ENCODE measurements around the gene C11orf54.
A peak's percentile ranks its signal among the peaks of the same experiment; 100 is the strongest.
"Not testable (repeated sequence)": the region's sequence is repeated elsewhere in the genome, so short reads cannot be mapped to it uniquely, and the experiment has no call there.

The C11orf54 gene

GRCh38 chr11:93741882-93742226, 382 bp downstream of the C11orf54 start:
- Histone ChIP-seq H3K4me1 (ENCODE audit: insufficient read depth, low read length, severe bottlenecking) (peaks cover 50% of the 10 kb centered on the region), H4K20me1 (ENCODE audit: insufficient read depth, low read length) (peaks cover 3% of the 10 kb centered on the region; the same call in 1 of the 2 replicates), H3K27ac (ENCODE audit: low read depth, low read length, poor library complexity, severe bottlenecking) (peak overlapping the region; percentile 82), H3K4me3 (ENCODE audit: low read depth, low read length, poor library complexity, severe bottlenecking) (peak overlapping the region; percentile 83), H3K9me2 (ENCODE audit: low read depth, low read length) (no peaks in the 10 kb centered on the region), H3K79me2 (ENCODE audit: insufficient read depth, low read length) (peaks cover 55% of the 10 kb centered on the region), H3K36me3 (ENCODE audit: insufficient read depth, low read length) (peaks cover 48% of the 10 kb centered on the region), H3K27me3 (ENCODE audit: insufficient read depth, low read length) (no peaks in the 10 kb centered on the region), H2AFZ (ENCODE audit: low read length) (0 out of 2 replicates have a peak overlapping the region, but pooled peaks have one; percentile 9), H3K4me2 (ENCODE audit: low read length) (peak overlapping the region; percentile 67), H3F3A (ENCODE audit: insufficient read depth, low read length) (no peaks in the 10 kb centered on the region), H3K9me3 (ENCODE audit: low read length) (no peaks in the 10 kb centered on the region), H3K9ac (ENCODE audit: low read length) (peak overlapping the region; percentile 93)
- TF ChIP-seq CTCF (IDR thresholded peaks at IDR 0.05; ENCODE audit: low read length) (no peak), EZH2 (IDR thresholded peaks at IDR 0.05; ENCODE audit: borderline replicate concordance, low read length) (no peak)

GRCh38 chr11:93743291-93743690, 1.8 kb downstream of the C11orf54 start:
- peaks cover 36% of the 10 kb centered on the region for H3K4me1 ChIP-seq (ENCODE audit: insufficient read depth, low read length, severe bottlenecking)
- no peak overlapping the region for H3K4me2 ChIP-seq (ENCODE audit: low read length)
- no peaks in the 10 kb centered on the region for H3F3A ChIP-seq (ENCODE audit: insufficient read depth, low read length)
- H3K4me3 ChIP-seq (ENCODE audit: low read depth, low read length, poor library complexity, severe bottlenecking), result no peak overlapping the region
- H3K9me3 ChIP-seq (ENCODE audit: low read length), result no peaks in the 10 kb centered on the region
- H3K9me2 ChIP-seq (ENCODE audit: low read depth, low read length), result no peaks in the 10 kb centered on the region
- no peak for TF ChIP-seq CTCF (IDR thresholded peaks at IDR 0.05; ENCODE audit: low read length)
- TF ChIP-seq EZH2 (IDR thresholded peaks at IDR 0.05; ENCODE audit: borderline replicate concordance, low read length), result no peak
- peaks cover 34% of the 10 kb centered on the region for H3K36me3 ChIP-seq (ENCODE audit: insufficient read depth, low read length)
- peaks cover 41% of the 10 kb centered on the region for H3K79me2 ChIP-seq (ENCODE audit: insufficient read depth, low read length)
- no peak overlapping the region for H3K9ac ChIP-seq (ENCODE audit: low read length)
- no peaks in the 10 kb centered on the region for H4K20me1 ChIP-seq (ENCODE audit: insufficient read depth, low read length)
- H3K27ac ChIP-seq (ENCODE audit: low read depth, low read length, poor library complexity, severe bottlenecking), result no peak overlapping the region
- no peaks in the 10 kb centered on the region for H3K27me3 ChIP-seq (ENCODE audit: insufficient read depth, low read length)
- no peak overlapping the region for H2AFZ ChIP-seq (ENCODE audit: low read length)

- H3K27ac ChIP-seq (ENCODE audit: low read depth, low read length, poor library complexity, severe bottlenecking), result no peak overlapping the region
- H3F3A ChIP-seq (ENCODE audit: insufficient read depth, low read length), result no peaks in the 10 kb centered on the region
- H3K4me2 ChIP-seq (ENCODE audit: low read length), result no peak overlapping the region
- peaks cover 21% of the 10 kb centered on the region for H3K36me3 ChIP-seq (ENCODE audit: insufficient read depth, low read length)
- no peaks in the 10 kb centered on the region for H3K9me2 ChIP-seq (ENCODE audit: low read depth, low read length)
- H2AFZ ChIP-seq (ENCODE audit: low read length), result no peak overlapping the region
- no peaks in the 10 kb centered on the region for H3K27me3 ChIP-seq (ENCODE audit: insufficient read depth, low read length)
- peaks cover 22% of the 10 kb centered on the region for H3K4me1 ChIP-seq (ENCODE audit: insufficient read depth, low read length, severe bottlenecking)
- H3K9ac ChIP-seq (ENCODE audit: low read length), result no peak overlapping the region
- no peaks in the 10 kb centered on the region for H3K9me3 ChIP-seq (ENCODE audit: low read length)
- TF ChIP-seq EZH2 (IDR thresholded peaks at IDR 0.05; ENCODE audit: borderline replicate concordance, low read length) (no peak), CTCF (IDR thresholded peaks at IDR 0.05; ENCODE audit: low read length) (no peak)
- no peak overlapping the region for H3K4me3 ChIP-seq (ENCODE audit: low read depth, low read length, poor library complexity, severe bottlenecking)
- H3K79me2 ChIP-seq (ENCODE audit: insufficient read depth, low read length), result peaks cover 27% of the 10 kb centered on the region
- no peaks in the 10 kb centered on the region for H4K20me1 ChIP-seq (ENCODE audit: insufficient read depth, low read length)
Observed at GRCh38 chr11:93744669-93745004, 3.2 kb downstream of the C11orf54 start.

- not testable (repeated sequence) for H3K4me2 ChIP-seq (ENCODE audit: low read length); H3K9me2 ChIP-seq (ENCODE audit: low read depth, low read length); H2AFZ ChIP-seq (ENCODE audit: low read length); H3K4me3 ChIP-seq (ENCODE audit: low read depth, low read length, poor library complexity, severe bottlenecking); H3K9ac ChIP-seq (ENCODE audit: low read length); H4K20me1 ChIP-seq (ENCODE audit: insufficient read depth, low read length); H3K9me3 ChIP-seq (ENCODE audit: low read length); H3K27ac ChIP-seq (ENCODE audit: low read depth, low read length, poor library complexity, severe bottlenecking); H3K27me3 ChIP-seq (ENCODE audit: insufficient read depth, low read length); H3F3A ChIP-seq (ENCODE audit: insufficient read depth, low read length)
- H3K36me3 ChIP-seq (ENCODE audit: insufficient read depth, low read length), result peaks cover 21% of the 10 kb centered on the region
- H3K79me2 ChIP-seq (ENCODE audit: insufficient read depth, low read length), result peaks cover 22% of the 10 kb centered on the region
- H3K4me1 ChIP-seq (ENCODE audit: insufficient read depth, low read length, severe bottlenecking), result peaks cover 19% of the 10 kb centered on the region
Observed at GRCh38 chr11:93745005-93745755, 3.7 kb downstream of the C11orf54 start.
